Peyer's patch (tissue), 4 donors: ENCODE results near the gene FOS.

Source experiments
- CTCF ChIP-seq, 6 experiments: fragments of 450-650 bp in 4 of 6; fragments of 200-600 bp in 2 of 6; sonication (generic) in 1 of 6; IDR thresholded peaks; one replicate each; pipeline ENCODE4 v1.5.1; 2017 to 2019; ENCODE audit warnings: antibody characterized with exemption in 6 of 6, mild to moderate bottlenecking in 3 of 6, moderate library complexity in 1 of 6
- POLR2A ChIP-seq, 2 donors: fragments of 450-650 bp; IDR thresholded peaks; one replicate each; pipeline ENCODE4 v1.5.1; 2017; ENCODE audit warnings: antibody characterized with exemption in 2 of 2, mild to moderate bottlenecking in 2 of 2, moderate library complexity in 2 of 2

- no peak for TF ChIP-seq CTCF (IDR thresholded peaks at IDR 0.05)
- TF ChIP-seq POLR2A (IDR thresholded peaks at IDR 0.05) = no peak
These were observed 32.7 kb downstream of the FOS start for GRCh38 chr14:75311356-75311755.
